SU-DHL-6 (cell line): ENCODE data around the gene TYW3.

ENCODE experiments used
- H2AFZ ChIP-seq: fragments of 200-600 bp; sonication (generic); 2 replicates; pipeline ENCODE4 v1.6.1; 2014; ENCODE audit warnings: low read depth, mild to moderate bottlenecking, moderate library complexity, mixed read lengths, antibody characterized with exemption, low read length; ENCODE audit not compliant: severe bottlenecking
- H3F3A ChIP-seq: fragments of 200-600 bp; shearing (Covaris generic); 2 replicates; pipeline ENCODE4 v1.6.0; 2016; ENCODE audit warnings: antibody characterized with exemption, mild to moderate bottlenecking; ENCODE audit not compliant: insufficient read depth
- H3K27ac ChIP-seq: fragments of 200-600 bp; sonication (generic); 2 replicates; pipeline ENCODE4 v1.5.1; 2016; ENCODE audit warnings: low read depth, mild to moderate bottlenecking, low read length, moderate library complexity, mixed read lengths
- H3K27me3 ChIP-seq: fragments of 200-600 bp; sonication (generic), shearing (Covaris generic); 2 replicates; pipeline ENCODE4 v1.6.0; 2014; ENCODE audit warnings: mild to moderate bottlenecking, low read length
- H3K36me3 ChIP-seq: fragments of 200-600 bp; sonication (generic); 2 replicates; pipeline ENCODE4 v1.6.1; 2014; ENCODE audit warnings: mild to moderate bottlenecking, low read length, mixed read lengths
- H3K4me2 ChIP-seq: fragments of 300-600, 200-600 bp; shearing (Covaris generic), sonication (generic); 2 replicates; pipeline ENCODE4 v1.6.0; 2014; ENCODE audit warnings: low read length, low read depth, mild to moderate bottlenecking; ENCODE audit not compliant: poor library complexity, severe bottlenecking
- H3K4me3 ChIP-seq: fragments of 200-600 bp; sonication (generic); 2 replicates; pipeline ENCODE4 v1.5.1; 2014; ENCODE audit warnings: antibody characterized with exemption, low read length, mild to moderate bottlenecking, mixed read lengths; ENCODE audit not compliant: insufficient read depth, poor library complexity, severe bottlenecking
- H3K79me2 ChIP-seq: fragments of 200-600 bp; sonication (generic); 2 replicates; pipeline ENCODE4 v1.6.1; 2014; ENCODE audit warnings: mild to moderate bottlenecking, low read length, moderate library complexity; ENCODE audit not compliant: insufficient read depth
- H3K9ac ChIP-seq: fragments of 200-600 bp; sonication (generic); 2 replicates; pipeline ENCODE4 v1.7.0; 2014; ENCODE audit warnings: mild to moderate bottlenecking, low read length
- H3K9me2 ChIP-seq: fragments of 200-600 bp; sonication (generic); replicated peaks from 2 replicates; pipeline ENCODE4 v1.6.1; 2014; ENCODE audit warnings: low read length; ENCODE audit not compliant: insufficient read depth
- H3K9me3 ChIP-seq: fragments of 200-600 bp; sonication (generic); 2 replicates; pipeline ENCODE4 v1.6.1; 2014; ENCODE audit warnings: low read length, mixed read lengths; ENCODE audit not compliant: insufficient read depth
- H4K20me1 ChIP-seq: fragments of 200-600 bp; sonication (generic); 2 replicates; pipeline ENCODE4 v1.6.1; 2014; ENCODE audit warnings: low read depth, mild to moderate bottlenecking, antibody characterized with exemption, low read length, moderate library complexity, mixed read lengths
- EZH2phosphoT487 ChIP-seq: fragments of 200-600 bp; sonication (generic), shearing (Covaris generic); conservative IDR thresholded peaks from 2 replicates; pipeline ENCODE4 v1.6.1; 2018; ENCODE audit warnings: mild to moderate bottlenecking, antibody characterized with exemption, low read length, moderate library complexity, mixed read lengths
- TF ChIP-seq, protein P1 (sequence below): fragments of 200-600 bp; sonication (generic); IDR thresholded peaks from one replicate; pipeline ENCODE4 v1.5.1; 2017; ENCODE audit warnings: antibody characterized with exemption, mild to moderate bottlenecking, low read length, moderate library complexity; ENCODE audit not compliant: insufficient read depth, poor library complexity, severe bottlenecking

The TYW3 gene

DNA sequence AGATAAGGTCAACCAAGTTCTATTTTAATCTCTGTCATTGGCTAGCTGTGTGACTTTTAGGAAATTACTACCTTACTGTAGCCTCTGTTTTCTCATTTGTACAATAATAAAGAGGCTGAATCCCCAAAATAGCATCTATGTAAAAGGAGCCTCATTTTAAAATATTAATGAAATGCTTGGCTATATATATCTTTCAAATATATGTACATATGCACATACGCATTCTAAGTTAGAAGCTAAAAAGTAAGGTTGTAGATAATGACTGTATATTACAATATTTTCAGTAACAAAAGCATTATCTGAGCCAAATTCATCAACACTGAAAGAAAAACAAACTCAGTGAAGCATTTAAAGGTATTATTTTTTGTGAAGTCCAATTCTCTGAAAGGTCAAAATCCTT is 44.6 kb downstream of the TYW3 start:
- Histone ChIP-seq H3K9ac (no peak overlapping the region), H3K27me3 (no peaks in the 10 kb centered on the region), H3K27ac (no peak overlapping the region), H3F3A (no peaks in the 10 kb centered on the region), H3K36me3 (no peaks in the 10 kb centered on the region), H2AFZ (no peak overlapping the region), H3K9me2 (no peaks in the 10 kb centered on the region), H4K20me1 (no peaks in the 10 kb centered on the region), H3K9me3 (no peaks in the 10 kb centered on the region), H3K79me2 (no peaks in the 10 kb centered on the region), H3K4me3 (no peak overlapping the region), H3K4me2 (no peak overlapping the region)
- no peak for TF ChIP-seq EZH2phosphoT487
- TF ChIP-seq, protein P1, sequence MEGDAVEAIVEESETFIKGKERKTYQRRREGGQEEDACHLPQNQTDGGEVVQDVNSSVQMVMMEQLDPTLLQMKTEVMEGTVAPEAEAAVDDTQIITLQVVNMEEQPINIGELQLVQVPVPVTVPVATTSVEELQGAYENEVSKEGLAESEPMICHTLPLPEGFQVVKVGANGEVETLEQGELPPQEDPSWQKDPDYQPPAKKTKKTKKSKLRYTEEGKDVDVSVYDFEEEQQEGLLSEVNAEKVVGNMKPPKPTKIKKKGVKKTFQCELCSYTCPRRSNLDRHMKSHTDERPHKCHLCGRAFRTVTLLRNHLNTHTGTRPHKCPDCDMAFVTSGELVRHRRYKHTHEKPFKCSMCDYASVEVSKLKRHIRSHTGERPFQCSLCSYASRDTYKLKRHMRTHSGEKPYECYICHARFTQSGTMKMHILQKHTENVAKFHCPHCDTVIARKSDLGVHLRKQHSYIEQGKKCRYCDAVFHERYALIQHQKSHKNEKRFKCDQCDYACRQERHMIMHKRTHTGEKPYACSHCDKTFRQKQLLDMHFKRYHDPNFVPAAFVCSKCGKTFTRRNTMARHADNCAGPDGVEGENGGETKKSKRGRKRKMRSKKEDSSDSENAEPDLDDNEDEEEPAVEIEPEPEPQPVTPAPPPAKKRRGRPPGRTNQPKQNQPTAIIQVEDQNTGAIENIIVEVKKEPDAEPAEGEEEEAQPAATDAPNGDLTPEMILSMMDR = no peak

DNA sequence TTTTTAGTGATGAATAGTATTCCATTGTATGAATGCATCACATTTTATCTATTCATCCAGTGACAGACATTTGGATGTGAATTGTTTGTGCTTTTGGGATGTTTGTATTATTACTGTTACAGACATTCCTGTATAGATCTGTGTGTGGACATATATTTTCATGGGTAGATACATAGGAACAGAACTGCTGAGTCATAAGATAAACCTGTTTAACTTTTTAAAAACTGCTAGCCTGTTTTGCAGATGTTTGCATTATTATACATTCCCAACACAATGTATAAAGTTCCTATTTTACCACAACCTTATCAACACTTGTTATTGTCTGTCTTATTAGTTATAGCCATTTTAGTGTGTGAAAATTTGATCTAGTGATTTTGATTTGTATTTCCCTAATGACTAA is 46.8 kb downstream of the TYW3 start:
- Histone ChIP-seq H3K4me3 (no peak overlapping the region), H3K9ac (no peak overlapping the region), H3K79me2 (no peaks in the 10 kb centered on the region), H3K27ac (no peak overlapping the region), H4K20me1 (no peaks in the 10 kb centered on the region), H2AFZ (no peak overlapping the region), H3K9me3 (no peaks in the 10 kb centered on the region), H3K36me3 (no peaks in the 10 kb centered on the region), H3K4me2 (no peak overlapping the region), H3K9me2 (no peaks in the 10 kb centered on the region), H3F3A (no peaks in the 10 kb centered on the region), H3K27me3 (no peaks in the 10 kb centered on the region)
- TF ChIP-seq, protein P1 = no peak
- no peak for TF ChIP-seq EZH2phosphoT487

DNA sequence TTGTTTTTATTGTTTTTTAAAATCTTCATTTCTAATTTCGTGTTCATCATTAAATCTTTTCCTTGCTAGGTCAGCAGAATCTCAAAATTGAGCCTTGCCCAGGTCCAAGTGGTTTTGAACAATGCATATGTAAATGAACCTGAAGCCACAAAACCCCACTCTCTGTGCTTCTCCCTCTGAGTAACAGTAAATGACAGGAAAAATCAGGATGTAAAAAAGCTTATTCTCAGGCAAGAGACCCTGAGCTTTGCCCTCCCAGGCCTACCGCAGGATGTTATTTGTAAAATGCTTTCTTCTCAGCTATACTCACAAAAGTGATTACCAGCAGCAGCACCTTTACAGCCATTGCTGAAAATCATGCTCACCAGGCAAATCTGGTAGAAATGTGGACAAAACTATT is 47.6 kb downstream of the TYW3 start:
- H4K20me1 ChIP-seq = no peaks in the 10 kb centered on the region
- no peak for TF ChIP-seq EZH2phosphoT487
- TF ChIP-seq, protein P1 = no peak
- H3K9ac ChIP-seq = no peak overlapping the region
- no peak overlapping the region for H3K4me3 ChIP-seq
- H3K9me2 ChIP-seq = no peaks in the 10 kb centered on the region
- no peaks in the 10 kb centered on the region for H3F3A ChIP-seq
- H3K27ac ChIP-seq = no peak overlapping the region
- H3K4me2 ChIP-seq = no peak overlapping the region
- H3K79me2 ChIP-seq = no peaks in the 10 kb centered on the region
- no peaks in the 10 kb centered on the region for H3K27me3 ChIP-seq
- H3K36me3 ChIP-seq = no peaks in the 10 kb centered on the region
- H2AFZ ChIP-seq = no peak overlapping the region
- H3K9me3 ChIP-seq = no peaks in the 10 kb centered on the region
